ENCODE results near the gene FBXW11. TPM values are rescaled to one million over a fixed set of nuclear protein-coding genes. Genes with fewer than 3 reads are reported as not detected.

The FBXW11 gene
- total and polyA plus RNA-seq, 10 of the 15 experiments (the other 5 are each of a cell fraction or from before 2014, with no cell fraction given): 4.3 to 61.5 (median 40.0) TPM

DNA sequence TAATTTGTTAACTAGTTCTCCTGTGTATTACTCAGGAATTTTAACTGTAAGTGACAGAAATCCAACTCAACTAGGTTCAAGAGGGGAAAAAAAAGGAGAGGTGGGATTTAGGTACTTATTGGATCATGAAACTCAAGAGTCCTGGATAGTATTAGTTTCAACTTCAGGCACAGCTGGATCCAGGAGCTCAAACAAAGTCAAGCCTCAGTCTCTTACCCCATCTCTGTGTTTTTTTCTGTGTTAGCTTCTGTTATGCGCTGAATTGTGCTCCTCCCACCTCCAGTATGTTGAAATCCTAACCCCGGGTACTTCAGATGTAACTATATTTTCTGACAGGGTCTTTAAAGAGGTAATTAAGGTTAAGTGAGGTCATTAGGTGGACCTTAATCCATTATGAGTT, 167.3 kb downstream of the FBXW11 start (continued):
- TF ChIP-seq, protein P1, sequence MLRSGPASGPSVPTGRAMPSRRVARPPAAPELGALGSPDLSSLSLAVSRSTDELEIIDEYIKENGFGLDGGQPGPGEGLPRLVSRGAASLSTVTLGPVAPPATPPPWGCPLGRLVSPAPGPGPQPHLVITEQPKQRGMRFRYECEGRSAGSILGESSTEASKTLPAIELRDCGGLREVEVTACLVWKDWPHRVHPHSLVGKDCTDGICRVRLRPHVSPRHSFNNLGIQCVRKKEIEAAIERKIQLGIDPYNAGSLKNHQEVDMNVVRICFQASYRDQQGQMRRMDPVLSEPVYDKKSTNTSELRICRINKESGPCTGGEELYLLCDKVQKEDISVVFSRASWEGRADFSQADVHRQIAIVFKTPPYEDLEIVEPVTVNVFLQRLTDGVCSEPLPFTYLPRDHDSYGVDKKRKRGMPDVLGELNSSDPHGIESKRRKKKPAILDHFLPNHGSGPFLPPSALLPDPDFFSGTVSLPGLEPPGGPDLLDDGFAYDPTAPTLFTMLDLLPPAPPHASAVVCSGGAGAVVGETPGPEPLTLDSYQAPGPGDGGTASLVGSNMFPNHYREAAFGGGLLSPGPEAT (IDR thresholded peaks at IDR 0.05; ENCODE audit: low read depth): no peak
- no peak for TF ChIP-seq HCFC1 (IDR thresholded peaks at IDR 0.05; ENCODE audit: low read length)
- no peak for TF ChIP-seq YY1 (IDR thresholded peaks at IDR 0.05; ENCODE audit: low read depth, low read length)

DNA sequence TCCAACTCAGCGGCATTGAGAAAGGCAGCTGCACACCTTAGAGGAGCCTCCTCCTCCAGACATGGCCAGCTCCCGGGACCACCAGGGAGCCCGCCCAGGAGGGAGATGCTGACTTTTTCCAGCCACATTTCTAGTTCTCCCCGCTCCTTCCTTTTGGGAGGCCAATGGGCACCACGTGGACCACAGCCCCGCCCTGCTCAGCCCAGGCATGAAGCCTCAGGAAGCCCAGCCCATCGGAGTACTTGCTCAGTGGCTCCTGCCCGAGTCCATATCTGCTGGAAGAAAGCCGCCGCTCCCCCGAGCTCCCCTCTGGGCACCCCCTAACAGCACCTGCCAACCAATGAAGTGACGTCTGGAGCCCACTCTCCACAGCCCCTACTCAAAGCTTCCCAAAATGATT, 168.4 kb downstream of the FBXW11 start:
- ChIA-PET SMC1A (ENCODE audit: uncharacterized antibody, unreplicated experiment) (no interaction called here), CTCF (no interaction called here), POLR2A (no interaction called here), RAD21 (ENCODE audit: unreplicated experiment) (no interaction called here)
- H4K20me1 ChIP-seq (ENCODE audit: control insufficient read depth, insufficient read depth): no peaks in the 10 kb centered on the region
- H2AFZ ChIP-seq (ENCODE audit: control insufficient read depth, low read depth, low read length): no peak overlapping the region
- no peak for FAIRE-seq
- H3K9ac ChIP-seq (ENCODE audit: control insufficient read depth, insufficient read depth, low read length): no peak overlapping the region
- H3K27ac ChIP-seq (ENCODE audit: control insufficient read depth, insufficient read depth): no peak overlapping the region
- in situ Hi-C loops (cut with MboI): no loop called here
- no peak for TF ChIP-seq CREB1 (IDR thresholded peaks at IDR 0.05; ENCODE audit: low read depth)
- TF ChIP-seq, protein P2, sequence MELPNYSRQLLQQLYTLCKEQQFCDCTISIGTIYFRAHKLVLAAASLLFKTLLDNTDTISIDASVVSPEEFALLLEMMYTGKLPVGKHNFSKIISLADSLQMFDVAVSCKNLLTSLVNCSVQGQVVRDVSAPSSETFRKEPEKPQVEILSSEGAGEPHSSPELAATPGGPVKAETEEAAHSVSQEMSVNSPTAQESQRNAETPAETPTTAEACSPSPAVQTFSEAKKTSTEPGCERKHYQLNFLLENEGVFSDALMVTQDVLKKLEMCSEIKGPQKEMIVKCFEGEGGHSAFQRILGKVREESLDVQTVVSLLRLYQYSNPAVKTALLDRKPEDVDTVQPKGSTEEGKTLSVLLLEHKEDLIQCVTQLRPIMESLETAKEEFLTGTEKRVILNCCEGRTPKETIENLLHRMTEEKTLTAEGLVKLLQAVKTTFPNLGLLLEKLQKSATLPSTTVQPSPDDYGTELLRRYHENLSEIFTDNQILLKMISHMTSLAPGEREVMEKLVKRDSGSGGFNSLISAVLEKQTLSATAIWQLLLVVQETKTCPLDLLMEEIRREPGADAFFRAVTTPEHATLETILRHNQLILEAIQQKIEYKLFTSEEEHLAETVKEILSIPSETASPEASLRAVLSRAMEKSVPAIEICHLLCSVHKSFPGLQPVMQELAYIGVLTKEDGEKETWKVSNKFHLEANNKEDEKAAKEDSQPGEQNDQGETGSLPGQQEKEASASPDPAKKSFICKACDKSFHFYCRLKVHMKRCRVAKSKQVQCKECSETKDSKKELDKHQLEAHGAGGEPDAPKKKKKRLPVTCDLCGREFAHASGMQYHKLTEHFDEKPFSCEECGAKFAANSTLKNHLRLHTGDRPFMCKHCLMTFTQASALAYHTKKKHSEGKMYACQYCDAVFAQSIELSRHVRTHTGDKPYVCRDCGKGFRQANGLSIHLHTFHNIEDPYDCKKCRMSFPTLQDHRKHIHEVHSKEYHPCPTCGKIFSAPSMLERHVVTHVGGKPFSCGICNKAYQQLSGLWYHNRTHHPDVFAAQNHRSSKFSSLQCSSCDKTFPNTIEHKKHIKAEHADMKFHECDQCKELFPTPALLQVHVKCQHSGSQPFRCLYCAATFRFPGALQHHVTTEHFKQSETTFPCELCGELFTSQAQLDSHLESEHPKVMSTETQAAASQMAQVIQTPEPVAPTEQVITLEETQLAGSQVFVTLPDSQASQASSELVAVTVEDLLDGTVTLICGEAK (IDR thresholded peaks at IDR 0.05; ENCODE audit: borderline replicate concordance): no peak
- no peaks in the 10 kb centered on the region for H3K4me1 ChIP-seq (ENCODE audit: control insufficient read depth, insufficient read depth, low read length)
- WGBS (ENCODE audit: insufficient coverage, insufficient replicate concordance, low lambda C conversion rate, missing lambda C conversion rate): 34% methylated on average over 12 of the region's 12 CpGs
- ATAC-seq: no peak
- H3K4me2 ChIP-seq (ENCODE audit: control insufficient read depth, insufficient read depth): no peak overlapping the region
- no peaks in the 10 kb centered on the region for H3K79me2 ChIP-seq (ENCODE audit: control insufficient read depth, insufficient read depth, low read length)
- no peak overlapping the region for H3K4me3 ChIP-seq
- no peaks in the 10 kb centered on the region for H3K9me3 ChIP-seq (replicated peaks; ENCODE audit: control insufficient read depth, insufficient read depth, low read length)
- no peaks in the 10 kb centered on the region for H3K27me3 ChIP-seq (replicated peaks in 1 of 2; ENCODE audit: control insufficient read depth in 2 of 2, insufficient read depth in 2 of 2, low read length in 1 of 2)
- no peak for DNase-seq (ENCODE audit: low read depth, low spot score)
- intact Hi-C loops (cut with micrococcal nuclease; ENCODE audit: unreplicated experiment): no loop called here
- no peaks in the 10 kb centered on the region for H3K36me3 ChIP-seq (ENCODE audit: control insufficient read depth in 2 of 2, insufficient read depth in 2 of 2, low read length in 1 of 2)
- BruUV-seq (replicated peaks): no TSS peak
